SK-N-SH treated with all-trans-retinoic acid at 6 μM for 48 hours (cell line): ENCODE measurements around the gene HACD4.

Experiments
- ATAC-seq: fragments of 200-7000 bp; cut with Tn5 transposase; 3 replicates; pipeline ENCODE4 v1.9.1; 2020; ENCODE audit warnings: mild to moderate bottlenecking, moderate library complexity
- ARNTL ChIP-seq: fragments of 450-650 bp; formaldehyde crosslinking; IDR thresholded peaks from 2 replicates; pipeline ENCODE4 v1.5.0; 2020; ENCODE audit warnings: low read depth, mild to moderate bottlenecking, moderate library complexity, borderline replicate concordance
- BACH2 ChIP-seq: fragments of 250-450 bp; sonication (Bioruptor Pico); IDR thresholded peaks from 2 replicates; pipeline ENCODE4 v1.9.0; 2021; ENCODE audit warnings: mild to moderate bottlenecking, borderline replicate concordance
- CREB5 ChIP-seq: fragments of 250-450 bp; sonication (Bioruptor Pico); IDR thresholded peaks from 2 replicates; pipeline ENCODE4 v1.5.1; 2020; ENCODE audit warnings: low read depth, mild to moderate bottlenecking, moderate library complexity
- CSDC2 ChIP-seq: fragments of 250-450 bp; sonication (Bioruptor Pico); IDR thresholded peaks from 2 replicates; pipeline ENCODE4 v1.5.0; 2020; ENCODE audit warnings: mild to moderate bottlenecking, moderate library complexity
- ESRRG ChIP-seq: fragments of 250-450 bp; sonication (Bioruptor Pico); IDR thresholded peaks from 2 replicates; pipeline ENCODE4 v1.6.1; 2021; ENCODE audit warnings: mild to moderate bottlenecking
- GLIS3 ChIP-seq: fragments of 250-450 bp; sonication (Bioruptor Pico); IDR thresholded peaks from 2 replicates; pipeline ENCODE4 v1.5.0; 2020; ENCODE audit warnings: mild to moderate bottlenecking, moderate library complexity
- ISL1 ChIP-seq: fragments of 250-450 bp; sonication (Bioruptor Pico); IDR thresholded peaks from 2 replicates; pipeline ENCODE4 v2.1.2; 2022; ENCODE audit warnings: mild to moderate bottlenecking, moderate library complexity
- OSR1 ChIP-seq: fragments of 250-450 bp; sonication (Bioruptor Pico); IDR thresholded peaks from 2 replicates; pipeline ENCODE4 v1.8.0; 2022; ENCODE audit warnings: moderate library complexity, mild to moderate bottlenecking, inconsistent platforms
- PPARA ChIP-seq: fragments of 250-450 bp; sonication (Bioruptor Pico); IDR thresholded peaks from 2 replicates; pipeline ENCODE4 v1.5.0; 2020; ENCODE audit warnings: mild to moderate bottlenecking, borderline replicate concordance
- RARB ChIP-seq: fragments of 250-450 bp; sonication (Bioruptor Pico); IDR thresholded peaks from 2 replicates; pipeline ENCODE4 v1.8.0; 2021; ENCODE audit warnings: mild to moderate bottlenecking, moderate library complexity
- SNAI2 ChIP-seq: fragments of 250-450 bp; sonication (Bioruptor Pico); IDR thresholded peaks from 2 replicates; pipeline ENCODE4 v1.5.0; 2020; ENCODE audit warnings: mild to moderate bottlenecking, moderate library complexity
- TCF4 ChIP-seq: fragments of 250-450 bp; sonication (Bioruptor Pico); IDR thresholded peaks from 2 replicates; pipeline ENCODE4 v1.8.0; 2021; ENCODE audit warnings: mild to moderate bottlenecking, moderate library complexity, borderline replicate concordance
- TOX ChIP-seq: fragments of 250-450 bp; sonication (Bioruptor Pico); IDR thresholded peaks from 2 replicates; pipeline ENCODE4 v1.8.0; 2021; ENCODE audit warnings: mild to moderate bottlenecking, moderate library complexity, borderline replicate concordance
- TSHZ2 ChIP-seq: fragments of 250-450 bp; sonication (Bioruptor Pico); IDR thresholded peaks from 2 replicates; pipeline ENCODE4 v1.5.0; 2020; ENCODE audit warnings: mild to moderate bottlenecking, moderate library complexity
- ZC3H10 ChIP-seq: fragments of 250-450 bp; sonication (Bioruptor Pico); IDR thresholded peaks from 2 replicates; pipeline ENCODE4 v1.5.1; 2021; ENCODE audit warnings: mild to moderate bottlenecking, moderate library complexity
- ZFP3 ChIP-seq: fragments of 250-450 bp; sonication (Bioruptor Pico); IDR thresholded peaks from 2 replicates; pipeline ENCODE4 v1.5.0; 2020; ENCODE audit warnings: mild to moderate bottlenecking, moderate library complexity
- ZFP30 ChIP-seq: fragments of 450-650 bp; formaldehyde crosslinking; IDR thresholded peaks from 2 replicates; pipeline ENCODE4 v1.5.0; 2022; ENCODE audit warnings: mild to moderate bottlenecking, moderate library complexity
- ZNF565 ChIP-seq: fragments of 450-650 bp; formaldehyde crosslinking; conservative IDR thresholded peaks from 2 replicates; pipeline ENCODE4 v1.5.0; 2020; ENCODE audit warnings: low read depth, mild to moderate bottlenecking, moderate library complexity
- ZNF70 ChIP-seq: fragments of 450-650 bp; formaldehyde crosslinking; IDR thresholded peaks from 2 replicates; pipeline ENCODE4 v1.5.0; 2020; ENCODE audit warnings: mild to moderate bottlenecking, moderate library complexity
- ZNF8 ChIP-seq: fragments of 450-650 bp; formaldehyde crosslinking; IDR thresholded peaks from 2 replicates; pipeline ENCODE4 v1.5.0; 2020; ENCODE audit warnings: mild to moderate bottlenecking, moderate library complexity
- TF ChIP-seq, protein P1 (sequence below): fragments of 250-450 bp; sonication (Bioruptor Pico); IDR thresholded peaks from 2 replicates; pipeline ENCODE4 v1.8.0; 2020; ENCODE audit warnings: mild to moderate bottlenecking, moderate library complexity, borderline replicate concordance
- TF ChIP-seq, protein P2 (sequence below): fragments of 250-450 bp; sonication (Bioruptor Pico); IDR thresholded peaks from 2 replicates; pipeline ENCODE4 v1.8.0; 2021; ENCODE audit warnings: low read depth, mild to moderate bottlenecking, moderate library complexity, borderline replicate concordance
- TF ChIP-seq, protein P3 (sequence below): fragments of 250-450 bp; sonication (Bioruptor Pico); IDR thresholded peaks from 2 replicates; pipeline ENCODE4 v1.5.1; 2021; ENCODE audit warnings: mild to moderate bottlenecking, moderate library complexity

The HACD4 gene

GRCh38 chr9:21047281-21047691 is 15.8 kb upstream of the HACD4 start:
- no peak for TF ChIP-seq ZFP3 (CRISPR knock-in tag)
- peak; percentile 34 for TF ChIP-seq ISL1 (CRISPR knock-in tag)
- no peak; the same call in 2 of the 3 replicates for ATAC-seq

DNA sequence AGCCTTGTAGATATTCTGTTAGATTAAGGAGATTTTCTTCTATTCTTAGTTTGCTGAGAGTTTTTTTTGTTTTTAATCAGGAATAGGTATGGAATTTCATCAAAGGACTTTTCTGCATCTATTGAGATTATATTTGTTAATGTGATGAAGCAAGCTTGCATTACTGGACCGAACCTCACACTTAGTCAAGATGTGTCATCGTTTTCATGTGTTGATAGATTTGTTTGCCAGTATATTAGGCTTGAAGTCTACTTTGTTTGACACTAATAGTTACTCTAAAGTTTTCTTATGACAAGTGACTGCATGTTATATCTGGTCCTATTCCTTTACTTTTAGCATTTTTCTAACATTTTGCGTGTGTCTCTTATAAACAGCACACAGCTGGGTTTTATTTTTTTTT is 12.4 kb upstream of the HACD4 start:
- TF ChIP-seq OSR1 (CRISPR knock-in tag) (no peak), ZNF70 (CRISPR knock-in tag) (no peak), TOX (CRISPR knock-in tag) (no peak), ZC3H10 (no peak), CREB5 (CRISPR knock-in tag) (no peak), ISL1 (CRISPR knock-in tag) (no peak), ZFP3 (CRISPR knock-in tag) (no peak), SNAI2 (CRISPR knock-in tag) (no peak), PPARA (no peak), ZNF8 (no peak), ESRRG (CRISPR knock-in tag) (no peak), ZNF565 (CRISPR knock-in tag) (no peak), CSDC2 (no peak), TCF4 (CRISPR knock-in tag) (no peak), GLIS3 (no peak), BACH2 (no peak)
- TF ChIP-seq, protein P1, sequence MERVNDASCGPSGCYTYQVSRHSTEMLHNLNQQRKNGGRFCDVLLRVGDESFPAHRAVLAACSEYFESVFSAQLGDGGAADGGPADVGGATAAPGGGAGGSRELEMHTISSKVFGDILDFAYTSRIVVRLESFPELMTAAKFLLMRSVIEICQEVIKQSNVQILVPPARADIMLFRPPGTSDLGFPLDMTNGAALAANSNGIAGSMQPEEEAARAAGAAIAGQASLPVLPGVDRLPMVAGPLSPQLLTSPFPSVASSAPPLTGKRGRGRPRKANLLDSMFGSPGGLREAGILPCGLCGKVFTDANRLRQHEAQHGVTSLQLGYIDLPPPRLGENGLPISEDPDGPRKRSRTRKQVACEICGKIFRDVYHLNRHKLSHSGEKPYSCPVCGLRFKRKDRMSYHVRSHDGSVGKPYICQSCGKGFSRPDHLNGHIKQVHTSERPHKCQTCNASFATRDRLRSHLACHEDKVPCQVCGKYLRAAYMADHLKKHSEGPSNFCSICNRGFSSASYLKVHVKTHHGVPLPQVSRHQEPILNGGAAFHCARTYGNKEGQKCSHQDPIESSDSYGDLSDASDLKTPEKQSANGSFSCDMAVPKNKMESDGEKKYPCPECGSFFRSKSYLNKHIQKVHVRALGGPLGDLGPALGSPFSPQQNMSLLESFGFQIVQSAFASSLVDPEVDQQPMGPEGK: no peak
- TF ChIP-seq, protein P2, sequence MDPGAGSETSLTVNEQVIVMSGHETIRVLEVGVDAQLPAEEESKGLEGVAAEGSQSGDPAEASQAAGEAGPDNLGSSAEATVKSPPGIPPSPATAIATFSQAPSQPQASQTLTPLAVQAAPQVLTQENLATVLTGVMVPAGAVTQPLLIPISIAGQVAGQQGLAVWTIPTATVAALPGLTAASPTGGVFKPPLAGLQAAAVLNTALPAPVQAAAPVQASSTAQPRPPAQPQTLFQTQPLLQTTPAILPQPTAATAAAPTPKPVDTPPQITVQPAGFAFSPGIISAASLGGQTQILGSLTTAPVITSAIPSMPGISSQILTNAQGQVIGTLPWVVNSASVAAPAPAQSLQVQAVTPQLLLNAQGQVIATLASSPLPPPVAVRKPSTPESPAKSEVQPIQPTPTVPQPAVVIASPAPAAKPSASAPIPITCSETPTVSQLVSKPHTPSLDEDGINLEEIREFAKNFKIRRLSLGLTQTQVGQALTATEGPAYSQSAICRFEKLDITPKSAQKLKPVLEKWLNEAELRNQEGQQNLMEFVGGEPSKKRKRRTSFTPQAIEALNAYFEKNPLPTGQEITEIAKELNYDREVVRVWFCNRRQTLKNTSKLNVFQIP (CRISPR knock-in tag): no peak
- no peak for ATAC-seq

DNA sequence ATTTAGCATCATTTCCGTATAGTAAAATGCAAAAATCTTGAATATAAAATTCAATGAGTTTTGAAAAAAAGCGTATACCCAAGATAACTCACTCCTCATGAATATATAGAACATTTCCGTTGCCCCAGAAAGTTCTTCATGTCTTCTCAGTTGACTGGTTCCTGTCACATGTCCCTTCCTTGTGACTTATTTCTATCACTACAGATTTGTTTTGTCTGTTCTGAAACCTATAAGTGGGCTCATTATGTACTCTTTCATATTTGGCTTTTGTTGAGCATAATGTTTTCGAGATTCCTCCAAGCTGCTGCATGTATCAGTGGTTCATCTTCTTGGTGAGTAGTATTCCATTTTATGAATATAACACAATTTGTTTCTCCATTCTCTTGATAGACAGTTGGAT is 11.0 kb upstream of the HACD4 start:
- no peak for ATAC-seq
- TF ChIP-seq OSR1 (CRISPR knock-in tag) (no peak), GLIS3 (no peak), ZFP3 (CRISPR knock-in tag) (no peak), ISL1 (CRISPR knock-in tag) (no peak), RARB (CRISPR knock-in tag) (no peak), ZNF8 (no peak), ZFP30 (CRISPR knock-in tag) (no peak), TCF4 (CRISPR knock-in tag) (no peak), ESRRG (CRISPR knock-in tag) (no peak), ARNTL (CRISPR knock-in tag) (no peak), TSHZ2 (CRISPR knock-in tag) (no peak), TOX (CRISPR knock-in tag) (no peak), BACH2 (no peak)
- TF ChIP-seq, protein P3, sequence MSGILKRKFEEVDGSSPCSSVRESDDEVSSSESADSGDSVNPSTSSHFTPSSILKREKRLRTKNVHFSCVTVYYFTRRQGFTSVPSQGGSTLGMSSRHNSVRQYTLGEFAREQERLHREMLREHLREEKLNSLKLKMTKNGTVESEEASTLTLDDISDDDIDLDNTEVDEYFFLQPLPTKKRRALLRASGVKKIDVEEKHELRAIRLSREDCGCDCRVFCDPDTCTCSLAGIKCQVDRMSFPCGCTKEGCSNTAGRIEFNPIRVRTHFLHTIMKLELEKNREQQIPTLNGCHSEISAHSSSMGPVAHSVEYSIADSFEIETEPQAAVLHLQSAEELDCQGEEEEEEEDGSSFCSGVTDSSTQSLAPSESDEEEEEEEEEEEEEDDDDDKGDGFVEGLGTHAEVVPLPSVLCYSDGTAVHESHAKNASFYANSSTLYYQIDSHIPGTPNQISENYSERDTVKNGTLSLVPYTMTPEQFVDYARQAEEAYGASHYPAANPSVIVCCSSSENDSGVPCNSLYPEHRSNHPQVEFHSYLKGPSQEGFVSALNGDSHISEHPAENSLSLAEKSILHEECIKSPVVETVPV (CRISPR knock-in tag): no peak
- TF ChIP-seq, protein P2 (CRISPR knock-in tag): no peak
